ENCODE data around the gene IL17C. TPM values are rescaled to one million over a fixed set of nuclear protein-coding genes. Genes with fewer than 3 reads are reported as not detected.

Gene IL17C
- total and polyA plus RNA-seq, 3 donors from 2014 or later, result 0.75 to 1.5 (median 0.99) TPM

- Histone ChIP-seq H3K36me3 (ENCODE audit: low read depth, missing control alignments) (no peaks in the 10 kb centered on the region), H3K27me3 (no peaks in the 10 kb centered on the region), H3K4me3 (no peak overlapping the region), H3K4me1 (peaks cover 5% of the 10 kb centered on the region), H3K9me3 (no peaks in the 10 kb centered on the region), H3K27ac (no peak overlapping the region)
- intact Hi-C loops (cut with DNase I; ENCODE audit: low total_unique reads), result no loop called here
- 88 to 100% methylated on average over 5 to 29 of the region's 29 CpGs for WGBS, 2 donors
- DNase-seq, result no peak
- TF ChIP-seq CTCF (IDR thresholded peaks at IDR 0.05) (no peak), POLR2A (IDR thresholded peaks at IDR 0.05) (no peak)
Measured at GRCh38 chr16:88651989-88652761, 13.8 kb downstream of the IL17C start.

- no peak overlapping the region for H3K27ac ChIP-seq
- H3K4me3 ChIP-seq, result no peak overlapping the region
- intact Hi-C loops (cut with DNase I; ENCODE audit: low total_unique reads), result no loop called here
- 96 to 100% methylated on average over 1 to 8 of the region's 8 CpGs for whole genome bisulfite sequencing, 2 donors
- H3K27me3 ChIP-seq, result no peaks in the 10 kb centered on the region
- no peak for DNase-seq
- no peaks in the 10 kb centered on the region for H3K9me3 ChIP-seq
- TF ChIP-seq POLR2A (IDR thresholded peaks at IDR 0.05) (no peak), CTCF (IDR thresholded peaks at IDR 0.05) (no peak)
- peaks cover 5% of the 10 kb centered on the region for H3K4me1 ChIP-seq
- no peaks in the 10 kb centered on the region for H3K36me3 ChIP-seq (ENCODE audit: low read depth, missing control alignments)
Measured at GRCh38 chr16:88652762-88653063, 14.3 kb downstream of the IL17C start.

- intact Hi-C loops (cut with DNase I; ENCODE audit: low total_unique reads), result no loop called here
- 89 to 97% methylated on average over 12 to 13 of the region's 13 CpGs for WGBS, 2 donors
- TF ChIP-seq CTCF (IDR thresholded peaks at IDR 0.05) (no peak), POLR2A (IDR thresholded peaks at IDR 0.05) (no peak)
Measured at GRCh38 chr16:88653101-88653500, 14.7 kb downstream of the IL17C start.

GRCh38 chr16:88653596-88654362, 15.4 kb downstream of the IL17C start:
- intact Hi-C loops (cut with DNase I; ENCODE audit: low total_unique reads), result no loop called here
- no peak for TF ChIP-seq CTCF (IDR thresholded peaks at IDR 0.05)
- no peak for TF ChIP-seq POLR2A (IDR thresholded peaks at IDR 0.05)
- Histone ChIP-seq H3K9me3 (no peaks in the 10 kb centered on the region), H3K36me3 (ENCODE audit: low read depth, missing control alignments) (no peaks in the 10 kb centered on the region), H3K4me3 (no peak overlapping the region), H3K27ac (no peak overlapping the region), H3K27me3 (no peaks in the 10 kb centered on the region), H3K4me1 (peaks cover 5% of the 10 kb centered on the region)
- WGBS, 2 donors, result 81 to 89% methylated on average over 14 to 32 of the region's 32 CpGs
- DNase-seq, result no peak

More at GRCh38 chr16:88653101-88653500, 14.7 kb downstream of the IL17C start:
- H3K27ac ChIP-seq, result no peak overlapping the region
- no peaks in the 10 kb centered on the region for H3K27me3 ChIP-seq
- no peak overlapping the region for H3K4me3 ChIP-seq
- no peak for DNase-seq
- no peaks in the 10 kb centered on the region for H3K9me3 ChIP-seq
- H3K36me3 ChIP-seq (ENCODE audit: low read depth, missing control alignments), result no peaks in the 10 kb centered on the region
- peaks cover 5% of the 10 kb centered on the region for H3K4me1 ChIP-seq

Measured in testis (tissue), 3 donors.